HG03432 (cell line): ENCODE data around the gene TRAPPC2B.
A peak's percentile ranks its signal among the peaks of the same experiment; 100 is the strongest.
"Not testable (repeated sequence)": the region's sequence is repeated elsewhere in the genome, so short reads cannot be mapped to it uniquely, and the experiment has no call there.

Experiments used
- ATAC-seq: cut with Tn5 transposase; IDR thresholded peaks from one replicate; pipeline ENCODE4 v1.9.1; 2021; ENCODE audit warnings: mild to moderate bottlenecking, moderate library complexity; ENCODE audit not compliant: unreplicated experiment

TRAPPC2B gene

DNA sequence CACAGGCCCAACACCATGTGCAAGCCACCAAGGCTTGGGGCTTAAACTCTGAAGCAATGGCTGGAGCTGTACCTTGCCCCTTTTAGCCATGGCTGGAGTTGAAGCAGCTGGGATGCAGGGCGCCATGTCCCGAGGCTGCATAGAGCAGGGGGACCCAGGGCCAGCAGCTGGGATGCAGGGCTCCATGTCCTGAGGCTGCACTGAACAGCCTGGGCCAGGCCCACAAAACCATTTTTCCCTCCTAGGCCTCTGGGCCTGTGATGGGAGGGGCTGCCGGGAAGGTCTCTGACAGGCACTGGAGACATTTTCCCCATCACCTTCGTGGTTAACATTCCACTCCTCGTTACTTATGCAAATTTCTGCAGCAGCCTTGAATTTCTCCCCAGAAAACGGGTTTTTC is 10.8 kb downstream of the TRAPPC2B start:
- ATAC-seq: no peak

DNA sequence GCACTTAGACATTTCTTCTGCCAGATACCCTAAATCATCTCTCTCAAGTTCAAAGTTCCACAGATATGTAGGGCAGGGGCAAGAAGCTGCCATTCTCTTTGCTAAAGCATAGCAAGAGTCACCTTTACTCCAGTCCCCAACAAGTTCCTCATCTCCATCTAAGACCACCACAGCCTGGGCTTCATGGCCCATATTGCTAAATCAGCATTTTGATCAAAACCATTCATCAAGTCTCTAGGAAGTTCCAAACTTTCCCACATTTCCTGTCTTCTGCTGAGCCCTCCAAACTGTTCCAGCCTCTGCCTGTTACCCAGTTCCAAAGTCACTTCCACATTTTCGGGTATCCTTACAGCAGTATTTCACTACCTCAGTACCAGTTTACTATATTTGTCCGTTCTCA is 11.3 kb downstream of the TRAPPC2B start:
- ATAC-seq: not testable (repeated sequence)

DNA sequence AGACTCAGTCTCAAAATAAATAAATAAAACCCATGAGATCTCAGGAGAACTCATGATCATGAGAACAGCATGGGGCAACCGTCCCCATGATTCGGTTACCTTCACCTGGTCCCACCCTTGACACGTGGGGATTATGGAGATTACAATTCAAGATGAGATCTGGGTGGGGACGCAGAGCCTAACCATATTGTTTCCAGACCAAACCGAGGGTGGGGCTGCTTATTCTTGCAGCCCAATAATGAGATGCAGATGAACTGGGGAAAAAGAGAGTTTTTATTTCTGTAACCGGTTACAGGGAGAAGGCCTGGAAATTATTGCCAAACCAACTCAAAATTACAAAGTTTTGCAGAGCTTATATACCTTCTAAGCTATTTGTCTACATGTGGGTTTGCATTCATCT is 12.8 kb downstream of the TRAPPC2B start:
- no peak for ATAC-seq

DNA sequence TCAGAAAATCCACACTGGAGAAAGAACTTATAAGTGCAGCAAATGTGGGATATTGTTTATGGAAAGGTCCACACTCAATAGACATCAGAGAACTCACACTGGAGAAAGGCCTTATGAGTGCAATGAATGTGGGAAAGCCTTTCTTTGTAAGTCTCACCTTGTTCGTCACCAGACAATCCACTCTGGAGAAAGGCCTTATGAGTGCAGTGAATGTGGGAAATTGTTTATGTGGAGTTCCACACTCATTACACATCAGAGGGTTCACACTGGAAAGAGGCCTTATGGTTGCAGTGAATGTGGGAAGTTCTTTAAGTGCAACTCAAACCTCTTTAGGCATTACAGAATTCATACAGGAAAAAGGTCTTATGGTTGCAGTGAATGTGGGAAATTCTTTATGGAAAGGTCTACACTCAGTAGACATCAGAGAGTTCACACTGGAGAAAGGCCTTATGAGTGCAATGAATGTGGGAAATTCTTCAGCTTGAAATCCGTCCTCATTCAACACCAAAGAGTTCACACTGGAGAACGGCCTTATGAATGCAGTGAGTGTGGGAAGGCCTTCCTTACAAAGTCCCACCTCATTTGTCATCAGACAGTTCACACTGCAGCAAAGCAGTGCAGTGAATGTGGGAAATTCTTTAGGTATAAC is 14.3 kb downstream of the TRAPPC2B start:
- ATAC-seq: no peak

DNA sequence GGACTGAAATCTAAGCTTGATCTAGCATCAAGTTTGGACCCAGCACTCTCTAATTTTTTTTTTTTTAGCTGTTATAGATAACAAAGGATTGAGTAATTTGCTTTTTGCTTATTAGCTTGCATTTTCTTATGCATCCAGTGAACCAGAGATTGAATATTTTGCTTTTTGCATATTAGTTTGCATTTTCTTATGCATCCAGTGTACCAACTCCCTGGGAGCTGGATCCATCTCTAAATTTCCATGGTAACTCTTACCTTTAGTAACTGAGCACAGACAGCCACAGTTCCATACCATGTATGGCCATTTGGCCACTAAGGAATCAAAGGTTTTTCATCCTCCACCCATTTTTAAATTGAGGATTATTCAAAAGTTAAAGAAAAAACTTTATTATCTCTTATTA is 17.6 kb downstream of the TRAPPC2B start:
- ATAC-seq: no peak

DNA sequence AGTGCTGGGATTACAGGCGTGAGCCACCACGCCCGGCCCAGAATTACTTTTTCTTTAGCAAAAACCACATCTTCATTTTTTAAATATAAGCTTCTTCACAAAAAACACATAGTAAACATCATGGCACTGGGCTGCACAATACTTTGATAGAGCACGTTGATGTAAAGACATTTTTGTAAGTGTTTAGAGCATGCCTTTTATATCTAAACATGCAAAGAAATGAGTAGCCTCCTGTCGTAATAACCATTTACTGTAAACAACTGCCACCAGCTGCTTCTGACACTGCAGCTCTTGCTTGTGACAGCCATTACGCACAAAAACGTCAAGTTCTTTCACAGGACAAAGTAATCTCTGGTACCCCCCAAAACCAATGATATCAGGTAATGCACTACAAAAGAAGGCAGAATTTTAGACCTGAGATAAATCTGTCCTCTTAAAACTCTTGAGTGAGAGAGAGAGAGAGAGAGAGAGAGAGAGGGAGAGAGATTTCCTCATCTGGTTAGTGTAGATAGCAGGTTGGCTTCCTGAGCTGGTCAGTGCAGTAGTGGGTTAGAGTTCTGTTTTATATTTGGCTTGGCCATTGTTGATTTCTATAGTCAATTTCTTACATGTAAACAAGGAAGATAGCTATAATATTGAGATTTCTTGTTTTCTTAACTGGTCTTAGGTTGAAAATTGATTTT is 19.6 kb downstream of the TRAPPC2B start:
- no peak for ATAC-seq

DNA sequence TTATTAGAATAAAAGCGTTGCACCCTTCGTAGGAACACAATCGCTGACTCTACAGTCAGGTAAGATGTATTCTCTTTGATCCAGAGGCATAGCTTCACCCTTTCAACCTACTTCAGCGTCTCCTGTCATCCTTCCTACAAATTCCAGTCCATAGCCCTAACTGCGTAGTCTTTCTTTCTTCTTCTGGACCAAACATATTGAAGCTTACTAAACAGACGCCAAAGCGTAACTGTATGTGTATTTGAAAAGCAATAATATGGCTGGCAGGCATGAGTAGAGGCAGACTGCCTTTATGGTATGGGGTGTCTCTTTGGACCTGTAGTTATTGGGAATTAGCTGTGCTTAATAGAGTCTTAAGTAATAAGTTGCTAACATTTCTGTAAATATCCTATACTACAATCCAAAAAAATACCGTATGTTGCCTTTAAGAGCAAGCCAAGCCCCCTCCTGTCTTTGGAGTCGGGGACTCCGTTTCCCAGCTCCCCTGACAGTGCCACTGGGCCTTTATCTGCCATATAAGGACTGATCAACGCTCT is 25.9 kb downstream of the TRAPPC2B start:
- no peak for ATAC-seq

DNA sequence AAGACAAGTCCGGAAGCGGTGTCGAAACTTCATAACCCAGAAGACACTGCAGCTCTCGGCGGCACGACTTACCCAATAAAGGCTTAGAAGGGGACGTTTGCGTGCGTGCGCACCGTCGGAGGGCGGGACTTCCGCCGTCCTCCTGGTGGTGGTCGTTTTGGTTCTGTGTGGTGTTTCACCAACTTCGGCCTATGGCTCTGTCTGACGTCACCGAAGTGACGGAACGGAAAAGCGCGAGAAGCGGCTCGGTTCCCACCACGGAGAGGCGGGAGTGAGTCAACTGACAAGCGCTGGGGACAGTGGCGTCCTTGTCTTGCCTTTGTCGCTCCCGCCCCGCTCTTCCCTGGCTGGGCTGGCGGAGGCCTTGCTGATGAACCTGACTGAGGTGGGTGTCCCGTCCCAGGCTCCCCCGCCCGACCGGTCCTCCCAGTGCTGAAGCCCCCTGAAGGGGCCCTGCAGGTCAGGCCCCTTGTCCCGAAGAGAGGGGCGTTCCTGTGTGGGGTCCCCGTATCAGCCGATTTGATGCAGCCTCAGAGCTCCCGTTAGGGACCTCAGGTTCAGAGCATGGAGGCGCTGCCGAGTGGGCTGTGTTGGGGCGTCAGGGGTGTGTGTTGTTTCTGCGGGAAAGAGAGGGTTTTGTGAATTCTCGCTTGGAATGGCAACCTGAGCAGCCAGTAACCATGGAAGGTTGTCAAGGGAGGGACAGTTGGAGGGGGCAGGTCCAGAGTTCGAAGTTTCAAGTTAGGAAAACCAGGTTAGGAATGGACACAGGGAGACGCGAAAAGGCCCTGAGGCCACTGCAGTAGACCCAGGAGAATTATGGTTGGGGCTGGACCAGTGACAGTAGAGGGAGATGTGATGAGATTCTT is 26.6 kb downstream of the TRAPPC2B start, which contains the start of gene ZNF548:
Gene ZNF548 (plus strand): TSS at position 125 of the 869 bp plus-strand sequence. CDS start 246 bp downstream, at position 371.
- ATAC-seq: peak; percentile 95

DNA sequence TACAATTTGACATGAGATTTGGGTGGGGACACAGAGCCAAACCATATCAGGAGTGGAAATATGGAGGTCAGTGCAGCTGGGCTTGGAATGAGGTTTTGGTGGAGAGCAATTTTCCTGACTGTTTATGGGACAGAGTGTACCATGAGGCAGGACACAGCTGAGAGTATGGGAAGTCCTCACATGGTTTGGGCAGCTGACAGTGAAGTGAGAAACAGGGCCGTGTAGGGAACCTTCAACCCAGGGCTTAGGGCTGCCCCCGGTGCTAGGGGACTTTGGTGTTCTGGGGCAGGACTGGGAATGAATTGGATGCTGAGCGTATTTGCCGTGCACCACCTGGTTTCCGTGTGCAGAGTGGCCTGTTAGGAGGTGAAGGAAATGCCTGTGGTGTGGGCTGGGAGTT is 32.4 kb downstream of the TRAPPC2B start:
- no peak for ATAC-seq

DNA sequence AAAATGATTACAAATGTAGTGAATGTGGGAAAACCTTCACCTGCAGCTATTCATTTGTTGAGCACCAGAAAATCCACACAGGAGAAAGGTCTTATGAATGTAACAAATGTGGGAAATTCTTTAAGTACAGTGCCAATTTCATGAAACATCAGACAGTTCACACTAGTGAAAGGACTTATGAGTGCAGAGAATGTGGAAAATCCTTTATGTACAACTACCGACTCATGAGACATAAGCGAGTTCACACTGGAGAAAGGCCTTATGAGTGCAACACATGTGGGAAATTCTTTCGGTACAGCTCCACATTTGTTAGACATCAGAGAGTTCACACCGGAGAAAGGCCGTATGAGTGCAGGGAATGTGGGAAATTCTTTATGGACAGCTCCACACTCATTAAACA is 35.5 kb downstream of the TRAPPC2B start:
- no peak for ATAC-seq

DNA sequence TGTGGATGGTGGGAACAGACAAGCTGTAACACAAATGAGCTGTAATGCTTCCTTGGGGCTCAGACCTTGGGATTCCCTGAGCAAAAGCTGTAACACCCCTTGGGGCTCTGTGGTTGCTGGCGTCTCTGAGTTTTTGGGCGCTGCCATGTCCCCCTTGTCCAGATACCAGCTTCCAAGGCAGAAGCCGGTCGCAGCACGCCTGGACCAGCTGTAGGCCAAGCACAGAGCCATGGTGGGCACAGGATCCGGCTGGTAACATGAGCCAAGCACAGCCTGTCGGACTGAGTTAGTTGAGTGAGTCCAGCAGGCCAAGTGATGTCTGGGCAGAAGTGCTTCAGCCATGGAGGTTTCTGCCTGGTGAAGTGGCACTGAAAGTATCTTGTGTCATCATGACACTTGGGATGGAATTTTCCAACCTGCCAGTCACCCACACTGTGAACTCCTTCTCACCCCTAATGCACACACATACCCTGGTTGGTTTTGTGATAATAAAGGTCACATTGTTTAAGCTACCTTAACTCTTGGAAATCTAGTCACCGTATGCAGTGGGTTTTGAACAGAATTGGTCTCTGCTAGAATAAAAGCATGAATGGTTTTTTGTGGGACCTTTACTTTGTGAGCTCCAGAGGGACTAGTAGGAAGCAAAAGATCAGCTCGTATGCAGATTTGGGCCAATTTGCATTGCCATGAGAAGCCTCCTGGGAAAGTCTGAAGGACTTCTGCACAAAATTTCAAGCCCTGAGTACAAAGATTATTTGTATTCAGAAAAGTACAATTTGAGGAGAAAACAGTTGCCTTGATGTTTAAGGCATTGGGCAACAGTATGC is 40.6 kb downstream of the TRAPPC2B start:
- no peak for ATAC-seq

DNA sequence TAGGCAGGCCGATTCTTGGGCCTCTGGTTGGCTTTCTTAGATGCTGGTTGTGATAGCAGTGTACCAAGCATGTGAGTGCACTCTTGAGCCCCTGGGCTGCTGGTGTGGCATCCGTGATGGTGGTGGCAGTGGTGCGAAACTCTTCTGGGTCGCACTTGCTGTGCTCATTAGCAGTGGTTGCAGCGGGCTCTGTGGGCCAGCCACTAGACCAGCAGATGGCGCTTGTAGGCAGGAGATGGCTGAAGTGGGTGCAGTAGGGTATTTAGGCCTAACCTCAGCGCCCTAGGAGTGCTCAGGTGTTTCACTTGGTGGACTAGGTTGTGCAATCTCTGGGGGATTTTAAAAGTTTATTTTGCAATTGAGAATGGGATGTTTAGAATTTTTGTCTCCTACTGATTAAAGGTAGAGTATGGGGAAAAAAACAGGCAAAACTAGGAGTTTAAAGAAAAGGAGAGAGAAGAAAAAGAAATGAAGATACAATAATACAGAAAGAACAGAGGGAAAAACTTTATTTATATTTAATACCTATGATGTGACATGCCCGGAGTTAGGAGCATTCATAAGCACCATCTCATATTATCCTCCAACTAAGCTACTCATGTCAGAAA is 43.3 kb downstream of the TRAPPC2B start:
- no peak for ATAC-seq

DNA sequence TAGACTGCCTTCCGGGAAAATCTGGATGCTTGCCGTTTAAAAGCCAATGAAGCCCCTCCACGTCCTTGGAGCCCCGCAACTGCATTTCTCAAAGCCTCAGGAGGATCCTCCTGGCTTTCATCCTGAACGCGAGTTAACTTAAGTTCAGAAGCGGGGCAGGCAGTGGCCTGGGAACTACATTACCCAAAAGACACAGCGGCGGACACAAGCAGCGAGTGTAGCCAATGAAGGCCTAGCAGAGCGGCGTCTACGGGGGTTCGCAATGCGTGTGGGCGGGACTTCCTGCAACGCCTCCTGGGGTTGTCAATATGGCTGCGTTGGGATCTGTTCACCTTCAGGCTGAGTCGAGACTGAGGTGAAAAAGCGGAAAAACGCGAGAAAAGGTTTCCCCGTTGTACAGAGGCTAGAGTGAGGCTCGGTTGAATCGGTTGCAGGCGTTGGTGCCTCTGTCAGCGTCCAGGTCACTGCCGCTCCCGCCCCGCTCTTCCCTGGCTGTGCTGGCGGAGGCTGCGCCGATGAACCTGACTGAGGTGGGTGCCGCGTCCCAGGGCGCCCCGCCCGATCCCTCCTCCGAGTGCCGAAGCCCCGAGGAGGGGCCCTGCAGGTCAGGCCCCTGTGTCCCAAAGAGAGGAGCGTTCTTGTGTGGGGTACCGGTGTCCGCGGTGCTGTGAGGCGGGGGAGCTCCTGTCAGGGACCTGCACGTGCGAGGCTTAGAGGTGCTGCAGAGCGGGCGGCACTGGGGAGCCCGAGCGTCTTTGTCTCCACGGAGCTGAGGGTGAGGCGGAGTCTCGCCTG is 47.7 kb downstream of the TRAPPC2B start, which contains the start of gene ZNF17:
Gene ZNF17 (plus strand): TSS at position 285 of the 795 bp plus-strand sequence. CDS start 2,455 bp downstream, outside the sequence.
- peak; percentile 97 for ATAC-seq
